HG02798 (cell line): ENCODE data around the gene PHLDA2.

Experiments used
- ATAC-seq: cut with Tn5 transposase; IDR thresholded peaks from one replicate; pipeline ENCODE4 v1.9.1; 2021; ENCODE audit warnings: mild to moderate bottlenecking; ENCODE audit not compliant: unreplicated experiment, poor library complexity

PHLDA2 gene

GRCh38 chr11:2883979-2884815 lies 45.0 kb downstream of the PHLDA2 start:
- no peak for ATAC-seq

- no peak for ATAC-seq
Observed at GRCh38 chr11:2883640-2883978, 45.6 kb downstream of the PHLDA2 start.

DNA sequence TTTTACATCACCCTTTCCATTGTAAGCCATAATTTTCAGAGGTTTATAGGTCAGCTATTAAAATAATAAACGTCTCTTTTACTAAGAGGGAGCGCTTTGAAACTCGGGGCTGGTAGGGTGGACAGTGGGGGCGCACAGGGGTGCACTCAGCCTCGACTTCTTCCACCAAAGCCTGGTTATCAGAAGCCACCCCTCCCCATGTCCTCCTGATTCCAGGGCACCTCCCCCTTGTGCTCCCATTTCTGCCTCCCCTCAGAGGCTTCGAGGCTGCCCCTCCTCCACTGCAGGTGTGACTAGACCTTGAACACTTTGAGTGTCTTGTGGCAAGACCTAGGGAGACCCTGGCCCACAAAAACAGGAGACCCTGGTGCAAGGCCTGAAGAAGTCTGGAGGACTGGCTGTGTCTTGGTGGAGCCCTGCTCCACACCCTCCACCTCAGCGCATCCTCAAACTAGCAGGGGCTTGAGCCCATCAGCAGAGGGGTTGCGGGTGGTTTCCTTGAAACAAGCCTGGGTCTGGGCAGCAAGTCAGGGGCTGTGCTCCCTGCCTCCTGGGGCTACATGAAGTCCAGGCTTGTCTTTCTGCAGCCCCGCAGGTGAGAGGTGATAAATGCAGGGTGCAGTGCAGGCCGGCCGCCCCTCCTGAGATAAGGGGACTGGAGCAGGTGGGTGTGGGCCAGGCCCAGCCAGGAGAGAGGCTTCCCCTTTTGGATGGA lies 46.7 kb downstream of the PHLDA2 start:
- no peak for ATAC-seq

DNA sequence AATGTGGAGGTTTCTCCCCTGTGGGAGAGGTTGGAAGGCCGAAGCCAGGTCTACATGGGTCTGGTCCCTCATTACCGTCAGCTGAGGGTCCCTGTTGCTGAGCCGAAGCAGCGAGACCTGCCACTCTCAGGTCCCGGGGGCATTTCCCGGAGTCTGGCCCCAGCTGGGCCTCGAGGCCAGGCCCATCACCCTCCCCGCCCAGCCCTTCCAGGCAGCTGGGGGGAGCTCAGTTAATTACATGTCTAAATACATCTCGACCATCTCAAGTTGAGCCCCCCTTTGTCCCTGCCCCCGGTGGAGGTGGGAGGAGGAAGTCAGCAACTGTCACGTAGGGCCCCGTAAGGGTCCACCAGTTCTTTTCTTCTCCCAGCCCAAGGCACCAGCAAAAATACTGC lies 47.2 kb downstream of the PHLDA2 start:
- no peak for ATAC-seq

GRCh38 chr11:2881076-2881980 lies 47.9 kb downstream of the PHLDA2 start:
- no peak for ATAC-seq

DNA sequence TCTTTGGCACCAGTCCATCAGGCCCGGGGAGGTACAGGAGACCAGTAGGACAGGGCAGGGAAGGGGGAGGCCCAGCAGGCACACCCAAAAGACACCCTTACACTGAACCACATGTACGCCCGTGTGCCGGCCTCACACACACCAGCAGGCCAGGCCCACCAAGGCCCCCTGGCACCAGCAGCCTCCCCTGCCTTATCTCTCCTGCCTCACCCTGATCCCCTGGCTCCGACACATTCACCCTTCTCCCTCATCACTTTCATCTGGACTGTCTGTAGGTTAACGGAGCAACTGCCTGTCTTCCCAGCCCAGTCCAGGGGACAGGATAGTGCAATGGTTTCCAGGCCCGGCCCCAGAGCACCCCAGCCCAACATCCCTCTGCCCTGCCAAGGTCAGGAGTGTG lies 48.6 kb downstream of the PHLDA2 start:
- no peak for ATAC-seq

GRCh38 chr11:2878782-2879181 lies 50.4 kb downstream of the PHLDA2 start:
- ATAC-seq: no peak
